Upper lobe of left lung (tissue), 4 donors: ENCODE results near the gene AGAP1.

Experiments used
- CTCF ChIP-seq, 6 experiments: fragments of 450-650 bp in 4 of 6; fragments of 200-600 bp in 2 of 6; sonication (generic) in 2 of 6; IDR thresholded peaks; one replicate each; pipeline ENCODE4 v1.5.1; 2016 to 2019; ENCODE audit warnings: antibody characterized with exemption in 6 of 6
- EP300 ChIP-seq, 4 donors: sonication (generic); formaldehyde crosslinking; IDR thresholded peaks; one replicate each; pipeline ENCODE4 v1.5.1; 2017; ENCODE audit warnings: antibody characterized with exemption in 4 of 4, control low read depth in 2 of 4
- POLR2A ChIP-seq, 4 donors: fragments of 450-650 bp; IDR thresholded peaks; one replicate each; pipeline ENCODE4 v1.5.1; 2016 to 2017; ENCODE audit warnings: antibody characterized with exemption in 4 of 4, mild to moderate bottlenecking in 2 of 4
- POLR2AphosphoS5 ChIP-seq, 2 donors: sonication (generic); formaldehyde crosslinking; IDR thresholded peaks; one replicate each; pipeline ENCODE4 v1.5.1; 2017; ENCODE audit warnings: antibody characterized with exemption in 2 of 2

GRCh38 chr2:235613649-235614048 lies 119.8 kb downstream of the AGAP1 start:
- TF ChIP-seq POLR2AphosphoS5 (IDR thresholded peaks at IDR 0.05): no peak
- no peak for TF ChIP-seq POLR2A (IDR thresholded peaks at IDR 0.05)
- no peak for TF ChIP-seq CTCF (IDR thresholded peaks at IDR 0.05)
- no peak for TF ChIP-seq EP300 (IDR thresholded peaks at IDR 0.05)
